Measurements from ENCODE around the gene CNOT3.

- TF ChIP-seq CTCF (IDR thresholded peaks at IDR 0.05): no peak
- no peak for TF ChIP-seq POLR2AphosphoS5 (IDR thresholded peaks at IDR 0.05)
- TF ChIP-seq POLR2A (IDR thresholded peaks at IDR 0.05): no peak
Observed at GRCh38 chr19:54096617-54097106, 40.9 kb upstream of the CNOT3 start.

All from prostate gland (tissue), 2 donors.